GM19397 (cell line): ENCODE data around the gene KRTAP12-4.
"Not testable (repeated sequence)": the region's sequence is repeated elsewhere in the genome, so short reads cannot be mapped to it uniquely, and the experiment has no call there.

ENCODE experiments used
- ATAC-seq: cut with Tn5 transposase; IDR thresholded peaks from one replicate; pipeline ENCODE4 v1.9.1; 2021; ENCODE audit warnings: mild to moderate bottlenecking, moderate library complexity; ENCODE audit not compliant: unreplicated experiment

Gene KRTAP12-4

DNA sequence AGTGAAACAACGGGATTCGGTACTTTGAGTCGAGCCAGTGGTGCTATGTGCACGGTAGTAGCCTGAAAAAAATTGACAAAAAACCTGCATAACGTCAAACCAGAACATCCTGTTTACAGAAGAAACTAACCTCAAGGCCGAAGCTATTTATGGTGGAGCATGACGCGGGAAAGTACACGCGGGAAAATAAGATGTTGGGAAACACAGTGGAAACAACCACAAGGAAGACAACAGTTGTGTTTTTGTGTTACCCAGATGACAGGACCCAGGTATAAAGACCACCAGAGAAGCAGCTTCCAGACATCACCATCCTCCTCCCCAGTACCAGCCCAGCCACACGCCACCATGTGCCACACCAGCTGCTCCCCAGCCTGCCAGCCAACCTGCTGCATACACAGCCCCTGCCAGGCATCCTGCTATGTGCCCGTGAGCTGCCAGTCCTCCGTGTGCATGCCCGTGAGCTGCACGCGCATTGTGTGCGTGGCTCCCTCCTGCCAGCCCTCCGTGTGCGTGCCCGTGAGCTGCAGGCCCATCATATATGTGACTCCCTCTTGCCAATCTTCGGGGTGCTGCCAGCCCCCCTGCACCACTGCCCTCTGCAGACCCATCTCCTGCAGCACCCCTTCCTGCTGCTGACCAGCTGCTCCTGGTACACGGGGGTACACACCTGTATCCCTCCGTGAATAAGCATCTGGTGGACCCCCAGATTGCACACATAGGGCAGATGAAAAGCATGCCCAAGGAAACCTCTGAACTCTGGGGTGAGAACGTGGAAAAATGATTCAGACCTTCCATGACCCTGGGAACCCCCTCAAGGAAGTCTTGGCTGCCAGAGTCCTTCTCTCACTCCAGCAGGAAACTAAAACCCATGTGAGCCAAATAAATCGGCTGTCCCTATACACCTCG is 3.4 kb upstream of the KRTAP12-4 start, which contains the start of gene KRTAP12-3:
Gene KRTAP12-3 (plus strand): TSS at position 298 of the 906 bp plus-strand sequence. CDS start 48 bp downstream, at position 346.
- no peak for ATAC-seq

DNA sequence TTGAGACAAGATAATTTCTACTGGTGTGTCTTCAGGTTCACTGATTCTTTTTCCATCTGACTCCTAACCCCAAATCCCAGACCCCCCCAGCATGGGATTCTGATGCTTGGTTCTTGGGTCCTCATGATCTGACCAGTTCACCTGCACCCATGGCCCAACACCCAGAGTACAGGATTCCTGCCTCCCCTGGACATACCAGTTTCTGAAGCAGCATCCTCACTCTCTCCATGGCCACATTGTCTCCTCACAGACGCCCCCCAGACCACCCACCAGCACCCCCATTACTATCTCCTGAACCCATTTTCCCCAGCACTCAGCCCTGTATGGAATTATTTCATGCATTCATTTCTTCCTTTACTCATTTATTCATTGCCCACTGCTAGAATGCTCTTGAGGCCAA is 2.4 kb upstream of the KRTAP12-4 start:
- no peak for ATAC-seq

DNA sequence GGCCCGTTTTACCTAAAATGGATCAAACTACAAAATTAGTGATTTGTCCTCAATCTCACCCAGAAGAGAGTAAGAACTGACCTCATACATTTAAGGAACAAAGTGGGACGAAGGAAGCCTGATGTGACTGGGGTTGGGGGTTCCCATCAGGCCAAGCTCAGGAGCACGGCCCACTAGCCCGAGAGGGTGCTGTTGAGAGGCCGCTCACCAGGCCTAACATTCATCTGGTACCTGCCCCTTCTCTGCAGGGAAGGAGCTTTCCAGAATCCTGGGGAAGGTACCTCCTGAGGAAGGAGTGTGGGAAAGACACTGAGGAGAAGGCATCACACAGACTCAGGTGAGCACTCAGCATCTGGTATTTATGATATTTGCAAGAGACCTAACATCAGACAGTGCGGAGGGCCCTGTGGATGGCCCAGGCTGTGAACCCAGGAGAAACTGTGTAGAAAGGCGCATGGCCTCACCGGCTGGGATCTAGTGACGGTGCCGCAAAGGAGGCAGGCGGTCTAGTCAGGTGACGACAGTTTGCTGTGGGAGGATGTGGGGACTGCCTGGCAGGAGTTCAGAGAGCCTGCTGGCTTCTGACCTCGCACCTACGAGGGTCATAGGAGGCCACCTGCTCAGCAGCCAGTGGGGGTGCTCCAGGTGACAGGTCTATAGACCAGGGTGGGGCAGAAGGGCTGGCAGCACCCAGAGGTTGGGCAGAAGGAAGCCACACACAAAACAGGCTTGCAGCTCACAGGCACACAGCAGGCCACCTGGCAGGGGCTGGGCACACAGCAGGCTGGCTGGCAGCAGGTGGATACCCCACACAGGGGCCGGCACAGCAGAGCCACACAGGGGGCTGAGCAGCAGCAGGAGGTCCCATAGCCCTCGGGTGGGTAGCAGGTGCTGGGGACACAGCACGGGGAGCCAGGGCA is 543 bp downstream of the KRTAP12-4 start:
- no peak for ATAC-seq

DNA sequence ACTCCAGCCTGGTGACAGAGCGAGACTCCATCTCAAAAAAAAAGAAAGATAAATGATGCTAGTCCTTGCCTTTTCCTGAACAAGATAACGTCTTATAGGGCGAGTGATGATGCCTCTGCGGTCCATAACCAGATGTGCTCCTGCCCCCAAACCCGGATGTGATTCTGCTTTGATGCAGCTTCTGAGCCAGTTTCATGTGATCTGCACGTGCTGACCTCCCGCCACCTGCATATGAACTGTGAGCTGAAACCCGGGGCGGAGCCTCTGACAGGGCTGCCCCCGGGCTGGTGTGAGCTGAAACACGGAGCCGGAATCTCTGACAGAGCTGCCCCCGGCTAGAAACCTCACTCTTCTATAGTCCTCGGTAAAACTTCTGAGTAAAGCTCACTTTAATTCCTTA is 1.3 kb downstream of the KRTAP12-4 start:
- ATAC-seq: no peak

DNA sequence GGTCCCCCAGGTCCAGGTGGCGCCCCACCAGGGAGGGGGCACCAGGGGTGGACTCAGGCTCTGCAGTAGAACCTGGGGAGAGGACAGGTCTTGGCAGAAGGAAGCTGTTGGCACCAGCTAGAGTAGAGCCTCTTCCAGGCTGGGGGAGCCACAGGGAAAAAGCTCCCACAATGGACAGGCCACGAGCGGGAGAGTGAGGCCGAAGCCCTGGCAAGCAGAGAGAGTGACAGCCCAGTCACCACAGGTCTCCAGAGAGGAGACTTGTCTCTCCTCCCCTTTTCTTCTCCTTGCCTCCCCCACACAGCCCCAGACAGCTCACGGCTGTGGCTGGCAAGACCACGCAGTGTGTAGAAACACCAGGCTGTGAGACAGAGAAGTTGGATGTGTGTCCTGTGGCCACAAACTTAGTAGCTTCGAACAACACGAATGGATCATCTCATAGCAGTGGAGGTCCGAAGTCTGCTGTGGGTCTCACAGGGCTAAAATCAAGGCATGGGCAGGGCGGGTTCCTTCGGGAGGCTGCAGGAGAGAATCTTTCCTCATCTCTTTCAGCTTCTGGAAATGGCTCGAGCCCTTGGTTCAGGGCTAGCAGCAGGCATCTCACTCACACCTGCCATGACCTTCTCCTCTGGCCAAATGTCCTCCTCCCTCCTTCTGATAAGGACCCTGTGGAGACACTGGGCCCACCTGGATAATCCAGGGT is 3.3 kb downstream of the KRTAP12-4 start:
- no peak for ATAC-seq

DNA sequence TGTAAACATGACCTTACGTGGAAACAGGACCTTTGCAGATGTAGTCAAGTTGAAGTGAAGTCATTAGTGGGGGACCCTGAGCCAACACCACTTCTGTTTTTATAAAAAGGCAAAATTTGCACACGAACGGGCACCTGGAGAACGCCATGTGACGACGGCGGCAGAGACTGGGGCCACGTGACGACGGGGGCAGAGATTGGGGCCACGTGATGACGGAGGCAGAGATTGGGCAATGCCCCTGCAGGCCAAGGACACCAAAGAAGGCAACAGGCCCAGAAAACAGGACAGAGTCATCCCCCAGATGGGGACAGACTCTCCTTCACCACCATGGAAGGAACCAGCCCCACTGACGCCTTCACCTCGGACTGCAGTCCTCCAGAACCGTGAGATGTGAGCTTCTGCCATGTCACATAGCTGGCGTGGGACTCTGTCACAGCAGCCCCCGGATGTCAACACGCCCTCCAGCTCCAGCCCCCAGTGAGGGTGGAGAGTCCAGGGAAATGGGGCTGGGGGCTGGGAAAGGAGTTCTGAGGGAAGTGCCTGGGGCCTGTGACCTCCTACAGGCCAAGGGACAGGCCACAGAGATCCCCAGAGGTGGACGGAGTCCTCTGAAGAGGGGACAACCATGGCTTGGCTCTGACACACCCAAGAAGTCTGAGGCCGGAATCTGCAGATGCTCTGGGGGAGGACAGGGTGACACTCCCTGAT is 4.0 kb downstream of the KRTAP12-4 start:
- no peak for ATAC-seq

DNA sequence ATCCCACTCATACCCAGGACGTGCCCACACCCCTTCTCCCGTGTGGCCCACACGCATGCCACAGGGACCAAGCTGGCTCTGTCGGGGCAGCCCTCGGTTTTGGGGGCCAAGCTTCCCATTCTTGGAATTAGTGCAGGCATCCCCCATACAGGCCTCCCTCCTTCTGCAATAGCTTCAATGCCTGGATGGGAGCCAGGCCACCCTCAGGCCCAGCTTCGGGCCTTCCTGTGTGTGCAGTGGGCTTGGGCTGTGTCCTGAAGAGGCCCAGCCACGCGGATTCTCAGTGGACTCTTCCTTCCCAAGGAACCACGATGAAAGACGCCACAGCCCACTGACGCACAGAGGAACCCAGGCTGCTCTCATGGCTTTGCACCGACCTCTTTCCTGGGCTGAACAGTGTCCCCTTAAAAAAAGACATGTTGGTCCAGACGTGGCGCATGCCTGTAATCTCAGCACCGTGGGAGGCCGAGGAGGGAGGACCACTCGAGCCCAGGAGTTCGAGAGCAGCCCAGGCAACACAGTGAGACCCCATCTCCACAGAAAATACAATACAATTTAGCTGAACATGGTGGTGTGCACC is 4.8 kb downstream of the KRTAP12-4 start:
- no peak for ATAC-seq

DNA sequence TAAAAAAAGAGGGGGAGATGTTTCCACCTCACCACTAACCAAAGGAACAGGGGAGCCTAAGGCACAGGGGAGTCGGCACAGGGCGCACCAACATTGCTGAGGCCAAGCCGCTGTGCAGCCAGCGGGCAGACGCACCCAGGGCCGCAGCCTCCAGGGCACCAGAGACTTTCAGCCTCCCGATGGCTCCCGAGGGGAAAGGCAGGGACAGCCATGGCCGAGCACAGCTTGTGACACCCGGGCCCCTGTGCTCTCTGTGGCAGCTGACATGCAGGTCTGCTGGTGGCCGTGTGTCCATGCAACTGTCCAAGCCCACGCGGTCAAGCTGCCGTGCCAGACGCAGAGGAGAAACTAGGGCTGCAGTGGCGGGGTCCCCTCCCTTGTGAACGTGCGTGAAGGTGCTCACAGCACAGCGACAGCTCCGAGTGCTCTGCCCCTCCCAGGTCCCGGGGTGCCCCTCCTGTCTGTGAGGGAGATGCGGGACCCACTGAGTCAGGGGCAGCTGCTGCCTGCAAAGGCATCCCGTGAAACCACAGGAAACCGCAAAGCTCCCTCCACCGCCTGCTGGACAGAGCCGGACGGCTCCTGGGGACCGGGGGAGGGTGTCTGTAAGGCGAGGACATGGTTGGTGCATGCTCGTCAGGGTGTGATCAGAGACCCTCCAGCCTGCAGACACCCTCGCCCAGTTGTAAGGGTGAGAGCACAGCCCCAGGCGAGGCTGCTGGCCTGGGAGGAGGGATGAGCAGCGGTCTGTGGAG is 5.7 kb downstream of the KRTAP12-4 start:
- ATAC-seq: no peak

DNA sequence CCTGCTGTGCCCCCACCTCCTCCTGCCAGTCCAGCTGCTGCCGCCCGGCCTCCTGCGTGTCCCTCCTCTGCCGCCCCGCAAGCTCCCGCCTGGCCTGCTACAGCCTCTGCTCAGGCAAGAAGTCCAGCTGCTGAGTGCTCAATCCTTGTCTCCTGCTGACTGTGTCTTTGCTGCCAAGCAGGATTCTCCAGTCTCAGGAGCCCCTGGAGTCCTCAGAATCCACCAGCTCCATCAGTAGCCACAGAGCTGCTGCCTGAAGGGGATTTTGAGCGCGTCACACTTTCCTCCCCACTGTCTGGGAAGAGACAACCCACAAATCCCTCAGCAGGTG is 7.3 kb downstream of the KRTAP12-4 start:
- ATAC-seq: no peak

DNA sequence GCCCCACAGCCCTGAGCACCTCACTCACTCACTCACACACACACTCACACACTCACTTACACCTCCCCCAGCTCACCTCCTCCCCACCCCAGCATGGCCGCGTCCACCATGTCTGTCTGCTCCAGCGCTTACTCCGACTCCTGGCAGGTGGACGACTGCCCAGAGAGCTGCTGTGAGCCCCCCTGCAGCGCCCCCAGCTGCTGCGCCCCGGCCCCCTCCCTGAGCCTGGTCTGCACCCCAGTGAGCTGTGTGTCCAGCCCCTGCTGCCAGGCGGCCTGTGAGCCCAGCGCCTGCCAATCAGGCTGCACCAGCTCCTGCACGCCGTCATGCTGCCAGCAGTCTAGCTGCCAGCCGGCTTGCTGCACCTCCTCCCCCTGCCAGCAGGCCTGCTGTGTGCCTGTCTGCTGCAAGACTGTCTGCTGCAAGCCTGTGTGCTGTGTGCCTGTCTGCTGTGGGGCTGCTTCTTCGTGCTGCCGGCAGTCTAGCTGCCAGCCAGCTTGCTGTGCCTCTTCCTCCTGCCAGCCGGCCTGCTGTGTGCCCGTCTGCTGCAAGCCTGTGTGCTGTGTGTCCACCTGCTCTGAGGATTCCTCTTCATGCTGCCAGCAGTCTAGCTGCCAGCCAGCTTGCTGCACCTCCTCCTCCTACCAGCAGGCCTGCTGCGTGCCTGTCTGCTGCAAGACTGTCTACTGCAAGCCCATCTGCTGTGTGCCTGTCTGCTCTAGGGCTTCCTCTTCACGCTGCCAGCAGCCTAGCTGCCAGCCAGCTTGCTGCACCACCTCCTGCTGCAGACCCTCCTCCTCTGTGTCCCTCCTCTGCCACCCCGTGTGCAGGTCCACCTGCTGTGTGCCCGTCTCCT is 7.9 kb downstream of the KRTAP12-4 start, which contains the start of gene KRTAP10-11:
Gene KRTAP10-11 (plus strand): TSS at position 49 of the 856 bp plus-strand sequence. CDS start 45 bp downstream, at position 94.
- ATAC-seq: not testable (repeated sequence)

DNA sequence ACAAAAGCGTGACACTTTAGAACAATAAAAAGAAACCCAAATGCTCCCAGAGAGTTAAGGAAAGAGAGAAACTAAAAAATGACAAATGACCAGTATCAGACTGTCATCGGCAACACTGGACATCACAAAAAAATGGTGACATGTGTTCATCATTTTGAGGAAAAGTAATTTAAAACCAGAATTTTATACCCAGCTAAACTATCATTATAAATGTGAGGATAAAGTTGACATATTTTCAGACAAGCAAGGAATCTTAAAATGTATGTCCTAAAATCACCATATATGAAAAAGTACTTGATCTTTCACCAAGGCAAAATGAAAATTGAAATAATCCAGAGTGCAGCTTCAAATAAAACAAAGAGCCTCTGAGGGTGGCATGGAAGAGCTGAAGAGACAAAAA is 9.6 kb downstream of the KRTAP12-4 start:
- ATAC-seq: no peak

DNA sequence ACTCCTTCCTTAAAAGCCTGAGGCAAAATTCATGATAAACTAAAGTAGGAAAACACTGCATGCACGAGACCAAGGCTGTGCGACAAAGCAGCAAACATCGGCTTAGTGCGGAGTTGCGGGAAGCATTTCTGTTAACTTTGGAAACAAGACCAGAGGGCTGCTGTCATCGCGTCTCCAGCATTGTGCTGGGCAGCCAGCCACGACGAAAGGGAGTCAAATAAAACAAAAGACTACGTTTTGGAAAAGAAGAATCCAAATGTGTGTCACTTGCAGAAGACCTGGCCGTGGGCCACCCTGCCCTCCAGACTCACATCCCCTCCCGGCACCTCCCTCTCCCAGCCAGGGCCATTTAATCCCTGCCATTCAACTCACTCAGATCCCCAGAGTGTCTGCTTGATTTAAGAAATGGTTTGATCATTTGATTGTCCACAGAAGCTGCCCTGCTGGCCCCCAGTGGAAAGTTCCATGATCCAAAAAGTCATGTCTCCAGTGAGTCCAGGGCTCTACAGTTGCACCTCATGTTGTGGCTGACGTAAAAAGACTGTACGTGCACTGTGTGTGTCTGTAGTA is 10.6 kb downstream of the KRTAP12-4 start:
- no peak for ATAC-seq

DNA sequence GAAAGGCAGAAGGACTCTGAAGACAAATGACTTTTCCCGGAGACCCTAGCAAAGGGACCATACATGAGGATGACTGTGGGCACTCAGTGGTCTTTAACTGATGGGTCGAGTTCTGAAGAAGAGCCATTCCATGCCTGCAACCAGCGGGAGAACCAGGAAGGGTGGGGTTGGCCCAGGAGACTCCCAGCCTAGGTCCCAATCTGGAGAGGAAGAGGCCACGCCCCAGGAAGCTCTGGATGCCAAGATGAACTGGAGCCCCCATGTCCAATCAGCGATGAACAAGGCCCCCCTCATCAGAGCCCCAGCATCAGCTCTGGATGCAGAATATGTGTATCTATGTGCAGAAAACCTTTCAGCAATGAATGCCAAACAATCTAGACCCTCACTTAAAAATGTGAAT is 13.7 kb downstream of the KRTAP12-4 start:
- no peak for ATAC-seq

DNA sequence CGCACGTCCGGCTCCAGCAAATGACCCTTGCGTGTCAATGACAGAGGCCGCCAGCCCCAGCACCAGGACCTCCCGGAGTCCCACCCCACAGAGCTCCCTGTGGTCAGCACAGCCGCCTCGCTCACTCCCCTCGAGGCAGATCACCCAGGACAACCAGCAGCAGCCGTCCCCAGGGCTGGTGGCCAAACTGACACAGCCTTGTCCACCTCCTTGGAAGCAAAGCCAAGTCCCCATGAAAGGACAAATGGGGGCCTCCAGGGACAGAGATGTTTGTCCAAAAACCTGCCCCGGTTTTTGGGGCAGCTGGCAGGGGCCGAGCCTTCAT is 15.2 kb downstream of the KRTAP12-4 start:
- no peak for ATAC-seq

DNA sequence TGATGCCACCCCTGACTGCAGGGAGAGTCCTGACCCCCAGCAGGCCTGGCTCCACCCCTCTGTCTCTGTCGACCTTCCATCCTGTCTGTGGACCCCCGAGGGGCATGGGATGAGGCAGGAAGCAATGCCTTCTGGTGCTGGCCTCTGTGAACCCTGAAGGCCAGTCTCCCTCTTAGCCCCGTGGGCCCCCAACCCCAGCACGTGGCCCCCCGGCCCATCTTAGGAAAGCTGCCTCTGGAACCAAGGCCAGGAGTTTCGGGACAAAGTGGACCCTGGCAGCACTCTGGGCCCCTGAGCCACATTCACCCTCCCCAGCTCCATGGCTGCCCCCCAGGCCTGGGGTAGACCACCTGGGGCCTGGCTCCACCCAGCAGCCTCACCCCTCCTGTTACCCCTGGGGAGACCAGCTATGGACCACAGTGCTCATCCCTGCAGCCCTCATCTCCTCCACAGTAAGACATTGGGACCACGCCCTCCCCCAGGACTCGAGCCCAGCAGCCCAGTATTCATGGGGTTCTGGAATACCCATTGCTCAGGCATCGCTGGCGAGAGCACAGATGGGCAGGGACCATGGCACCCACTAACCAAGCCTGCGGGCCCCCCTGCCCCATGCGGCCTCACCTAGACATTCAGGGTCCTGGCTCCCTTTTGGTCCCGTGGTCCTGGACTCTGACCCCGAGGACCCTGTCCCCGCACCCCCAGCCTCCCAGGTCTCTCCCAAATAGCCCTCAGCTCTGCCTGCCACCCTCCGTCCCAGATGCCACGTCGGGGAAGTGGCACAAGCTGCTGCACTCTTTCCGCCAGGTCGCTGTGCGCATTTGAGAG is 15.7 kb downstream of the KRTAP12-4 start:
- not testable (repeated sequence) for ATAC-seq

DNA sequence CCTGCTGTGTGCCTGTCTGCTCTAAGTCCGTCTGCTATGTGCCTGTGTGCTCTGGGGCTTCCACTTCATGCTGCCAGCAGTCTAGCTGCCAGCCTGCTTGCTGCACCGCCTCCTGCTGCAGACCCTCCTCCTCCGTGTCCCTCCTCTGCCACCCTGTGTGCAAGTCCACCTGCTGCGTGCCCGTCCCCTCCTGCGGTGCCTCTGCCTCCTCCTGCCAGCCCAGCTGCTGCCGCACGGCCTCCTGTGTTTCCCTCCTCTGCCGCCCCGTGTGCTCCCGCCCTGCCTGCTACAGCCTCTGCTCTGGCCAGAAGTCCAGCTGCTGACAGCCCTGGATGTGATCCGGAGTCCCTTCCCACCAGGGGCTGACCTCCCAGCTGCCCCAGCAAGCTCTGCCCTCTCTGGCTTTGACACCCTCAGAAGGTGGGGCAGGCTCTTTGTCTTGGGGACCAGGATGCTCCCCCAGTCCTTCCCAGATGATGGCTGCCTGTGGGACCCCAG is 16.6 kb downstream of the KRTAP12-4 start:
- not testable (repeated sequence) for ATAC-seq
